ENCODE measurements around the gene AAGAB. TPM values are rescaled to one million over a fixed set of nuclear protein-coding genes. Genes with fewer than 3 reads are reported as not detected.

AAGAB gene
- total RNA-seq, 1 experiment from 2014 or later = 102 TPM

DNA sequence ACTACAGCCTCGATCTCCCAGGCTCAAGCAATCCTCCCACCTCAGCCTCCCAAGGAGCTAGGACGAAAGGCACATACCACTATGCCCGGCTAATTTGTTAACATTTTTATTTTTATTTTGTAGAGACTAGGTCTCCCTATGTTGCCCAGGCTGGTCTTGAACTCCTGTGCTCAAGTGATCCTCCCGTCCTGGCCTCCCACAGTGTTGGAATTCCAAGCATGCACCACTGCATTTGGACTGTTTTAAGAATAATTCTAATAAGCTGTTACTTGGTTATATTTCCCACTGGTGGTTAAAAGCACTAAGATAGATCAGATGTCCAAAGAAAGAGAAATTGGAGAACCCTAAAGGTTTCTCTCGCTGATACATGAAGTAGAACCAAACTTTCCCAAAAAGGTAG is 3.1 kb downstream of the AAGAB start:
- DNase-seq (ENCODE audit: low read depth, low spot score) = no peak
- TF ChIP-seq POLR2AphosphoS5 (IDR thresholded peaks at IDR 0.05; ENCODE audit: low read depth, low read length) = no peak
- TF ChIP-seq, protein P1, sequence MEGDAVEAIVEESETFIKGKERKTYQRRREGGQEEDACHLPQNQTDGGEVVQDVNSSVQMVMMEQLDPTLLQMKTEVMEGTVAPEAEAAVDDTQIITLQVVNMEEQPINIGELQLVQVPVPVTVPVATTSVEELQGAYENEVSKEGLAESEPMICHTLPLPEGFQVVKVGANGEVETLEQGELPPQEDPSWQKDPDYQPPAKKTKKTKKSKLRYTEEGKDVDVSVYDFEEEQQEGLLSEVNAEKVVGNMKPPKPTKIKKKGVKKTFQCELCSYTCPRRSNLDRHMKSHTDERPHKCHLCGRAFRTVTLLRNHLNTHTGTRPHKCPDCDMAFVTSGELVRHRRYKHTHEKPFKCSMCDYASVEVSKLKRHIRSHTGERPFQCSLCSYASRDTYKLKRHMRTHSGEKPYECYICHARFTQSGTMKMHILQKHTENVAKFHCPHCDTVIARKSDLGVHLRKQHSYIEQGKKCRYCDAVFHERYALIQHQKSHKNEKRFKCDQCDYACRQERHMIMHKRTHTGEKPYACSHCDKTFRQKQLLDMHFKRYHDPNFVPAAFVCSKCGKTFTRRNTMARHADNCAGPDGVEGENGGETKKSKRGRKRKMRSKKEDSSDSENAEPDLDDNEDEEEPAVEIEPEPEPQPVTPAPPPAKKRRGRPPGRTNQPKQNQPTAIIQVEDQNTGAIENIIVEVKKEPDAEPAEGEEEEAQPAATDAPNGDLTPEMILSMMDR (IDR thresholded peaks at IDR 0.05) = no peak
- TF ChIP-seq SIN3A (IDR thresholded peaks at IDR 0.05; ENCODE audit: borderline replicate concordance, insufficient read depth, low read depth, low read length) = no peak
- TF ChIP-seq, protein P2, sequence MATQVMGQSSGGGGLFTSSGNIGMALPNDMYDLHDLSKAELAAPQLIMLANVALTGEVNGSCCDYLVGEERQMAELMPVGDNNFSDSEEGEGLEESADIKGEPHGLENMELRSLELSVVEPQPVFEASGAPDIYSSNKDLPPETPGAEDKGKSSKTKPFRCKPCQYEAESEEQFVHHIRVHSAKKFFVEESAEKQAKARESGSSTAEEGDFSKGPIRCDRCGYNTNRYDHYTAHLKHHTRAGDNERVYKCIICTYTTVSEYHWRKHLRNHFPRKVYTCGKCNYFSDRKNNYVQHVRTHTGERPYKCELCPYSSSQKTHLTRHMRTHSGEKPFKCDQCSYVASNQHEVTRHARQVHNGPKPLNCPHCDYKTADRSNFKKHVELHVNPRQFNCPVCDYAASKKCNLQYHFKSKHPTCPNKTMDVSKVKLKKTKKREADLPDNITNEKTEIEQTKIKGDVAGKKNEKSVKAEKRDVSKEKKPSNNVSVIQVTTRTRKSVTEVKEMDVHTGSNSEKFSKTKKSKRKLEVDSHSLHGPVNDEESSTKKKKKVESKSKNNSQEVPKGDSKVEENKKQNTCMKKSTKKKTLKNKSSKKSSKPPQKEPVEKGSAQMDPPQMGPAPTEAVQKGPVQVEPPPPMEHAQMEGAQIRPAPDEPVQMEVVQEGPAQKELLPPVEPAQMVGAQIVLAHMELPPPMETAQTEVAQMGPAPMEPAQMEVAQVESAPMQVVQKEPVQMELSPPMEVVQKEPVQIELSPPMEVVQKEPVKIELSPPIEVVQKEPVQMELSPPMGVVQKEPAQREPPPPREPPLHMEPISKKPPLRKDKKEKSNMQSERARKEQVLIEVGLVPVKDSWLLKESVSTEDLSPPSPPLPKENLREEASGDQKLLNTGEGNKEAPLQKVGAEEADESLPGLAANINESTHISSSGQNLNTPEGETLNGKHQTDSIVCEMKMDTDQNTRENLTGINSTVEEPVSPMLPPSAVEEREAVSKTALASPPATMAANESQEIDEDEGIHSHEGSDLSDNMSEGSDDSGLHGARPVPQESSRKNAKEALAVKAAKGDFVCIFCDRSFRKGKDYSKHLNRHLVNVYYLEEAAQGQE (IDR thresholded peaks at IDR 0.05; ENCODE audit: insufficient read depth in 1 of 2, low read depth in 2 of 2, low read length in 1 of 2) = no peak
- no peak for TF ChIP-seq TCF7L2 (IDR thresholded peaks at IDR 0.05; ENCODE audit: low read depth, low read length)
- no peaks in the 10 kb centered on the region; the same call in 1 of the 2 replicates for H3K9me3 ChIP-seq (ENCODE audit: control insufficient read depth, insufficient read depth, low read depth, low read length)
- BruUV-seq (replicated peaks) = no TSS peak
- H3K4me3 ChIP-seq (ENCODE audit: low read depth in 2 of 2, low read length in 2 of 2) = no peak overlapping the region
- H3K4me1 ChIP-seq (ENCODE audit: control insufficient read depth, insufficient read depth, low read length) = peaks cover 20% of the 10 kb centered on the region
- intact Hi-C loops (cut with micrococcal nuclease; ENCODE audit: unreplicated experiment) (no loop called here), in situ Hi-C loops (cut with HindIII; ENCODE audit: low pct_unique_long_range_greater_than_20kb, low sequenced_read_pairs) (no loop called here)
- no peak overlapping the region for H3K27ac ChIP-seq (ENCODE audit: low read length)
- no peaks in the 10 kb centered on the region for H3K27me3 ChIP-seq (ENCODE audit: control insufficient read depth, insufficient read depth, low read length)
- ATAC-seq = no peak
- POLR2A ChIA-PET = no interaction called here
- H3K36me3 ChIP-seq (ENCODE audit: control insufficient read depth, insufficient read depth, low read length) = peaks cover 4% of the 10 kb centered on the region; the same call in 1 of the 2 replicates
- CTCF ChIA-PET = no interaction called here

DNA sequence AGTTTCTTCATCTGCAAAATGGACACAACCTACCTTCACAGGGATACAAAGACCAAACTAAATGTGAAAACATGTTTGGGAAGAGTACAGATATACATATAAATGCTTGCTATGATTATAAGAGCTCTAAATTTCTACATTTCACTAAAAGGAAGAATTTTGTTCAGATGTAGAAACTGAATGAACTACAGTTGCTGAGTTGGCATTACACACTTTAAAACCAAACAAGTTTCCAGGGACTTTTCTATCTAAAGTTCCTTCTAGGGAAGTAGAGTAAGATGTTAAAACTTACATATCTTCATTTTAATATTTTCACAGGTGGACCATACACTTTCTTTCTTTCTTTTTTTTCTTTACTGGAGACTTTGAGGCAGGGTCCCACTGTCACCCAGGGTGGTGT is 4.6 kb downstream of the AAGAB start:
- Histone ChIP-seq H3K27me3 (ENCODE audit: control insufficient read depth, insufficient read depth, low read length) (no peaks in the 10 kb centered on the region), H3K4me1 (ENCODE audit: control insufficient read depth, insufficient read depth, low read length) (peaks cover 15% of the 10 kb centered on the region; the same call in 1 of the 2 replicates), H3K4me3 (ENCODE audit: low read depth in 2 of 2, low read length in 2 of 2) (no peak overlapping the region), H3K9me3 (ENCODE audit: control insufficient read depth, insufficient read depth, low read depth, low read length) (no peaks in the 10 kb centered on the region; the same call in 1 of the 2 replicates), H3K27ac (ENCODE audit: low read length) (no peak overlapping the region), H3K36me3 (ENCODE audit: control insufficient read depth, insufficient read depth, low read length) (peaks cover 4% of the 10 kb centered on the region; the same call in 1 of the 2 replicates)
- ChIA-PET CTCF (no interaction called here), POLR2A (no interaction called here)
- DNase-seq (ENCODE audit: low read depth, low spot score) = no peak
- no peak for ATAC-seq
- BruUV-seq (replicated peaks) = no TSS peak
- in situ Hi-C loops (cut with HindIII; ENCODE audit: low pct_unique_long_range_greater_than_20kb, low sequenced_read_pairs) (no loop called here), intact Hi-C loops (cut with micrococcal nuclease; ENCODE audit: unreplicated experiment) (loop anchor here (10.0 kb wide), 1 partner anchor 585 kb away; no protein-coding TSS in a partner anchor)
- TF ChIP-seq, protein P2 (IDR thresholded peaks at IDR 0.05; ENCODE audit: insufficient read depth in 1 of 2, low read depth in 2 of 2, low read length in 1 of 2) = no peak
- TF ChIP-seq SIN3A (IDR thresholded peaks at IDR 0.05; ENCODE audit: borderline replicate concordance, insufficient read depth, low read depth, low read length) = no peak
- TF ChIP-seq POLR2AphosphoS5 (IDR thresholded peaks at IDR 0.05; ENCODE audit: low read depth, low read length) = no peak
- TF ChIP-seq, protein P1 (IDR thresholded peaks at IDR 0.05) = no peak
- no peak for TF ChIP-seq TCF7L2 (IDR thresholded peaks at IDR 0.05; ENCODE audit: low read depth, low read length)

Data from Panc1 (cell line).